DND-41 (cell line): ENCODE measurements around the gene MYH9.

Experiments used
- EZH2 ChIP-seq: IDR thresholded peaks from 3 replicates; pipeline ENCODE4 v1.6.1; 2012; ENCODE audit warnings: borderline replicate concordance, low read depth, mild to moderate bottlenecking, moderate library complexity, low read length, inconsistent platforms; ENCODE audit not compliant: severe bottlenecking
- TF ChIP-seq, protein P1 (sequence below): IDR thresholded peaks from 2 replicates; pipeline ENCODE4 v1.5.1; 2012; ENCODE audit warnings: borderline replicate concordance, low read length, moderate library complexity, mild to moderate bottlenecking; ENCODE audit not compliant: poor library complexity, severe bottlenecking; ENCODE audit errors: extremely low read depth

- TF ChIP-seq, protein P1, sequence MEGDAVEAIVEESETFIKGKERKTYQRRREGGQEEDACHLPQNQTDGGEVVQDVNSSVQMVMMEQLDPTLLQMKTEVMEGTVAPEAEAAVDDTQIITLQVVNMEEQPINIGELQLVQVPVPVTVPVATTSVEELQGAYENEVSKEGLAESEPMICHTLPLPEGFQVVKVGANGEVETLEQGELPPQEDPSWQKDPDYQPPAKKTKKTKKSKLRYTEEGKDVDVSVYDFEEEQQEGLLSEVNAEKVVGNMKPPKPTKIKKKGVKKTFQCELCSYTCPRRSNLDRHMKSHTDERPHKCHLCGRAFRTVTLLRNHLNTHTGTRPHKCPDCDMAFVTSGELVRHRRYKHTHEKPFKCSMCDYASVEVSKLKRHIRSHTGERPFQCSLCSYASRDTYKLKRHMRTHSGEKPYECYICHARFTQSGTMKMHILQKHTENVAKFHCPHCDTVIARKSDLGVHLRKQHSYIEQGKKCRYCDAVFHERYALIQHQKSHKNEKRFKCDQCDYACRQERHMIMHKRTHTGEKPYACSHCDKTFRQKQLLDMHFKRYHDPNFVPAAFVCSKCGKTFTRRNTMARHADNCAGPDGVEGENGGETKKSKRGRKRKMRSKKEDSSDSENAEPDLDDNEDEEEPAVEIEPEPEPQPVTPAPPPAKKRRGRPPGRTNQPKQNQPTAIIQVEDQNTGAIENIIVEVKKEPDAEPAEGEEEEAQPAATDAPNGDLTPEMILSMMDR: no peak
- no peak for TF ChIP-seq EZH2
Observed at GRCh38 chr22:36360011-36360410, 27.8 kb downstream of the MYH9 start.
